GM12875 (cell line): Measurements from ENCODE around the gene LY86.
A peak's percentile ranks its signal among the peaks of the same experiment; 100 is the strongest.

Experiments
- H3K4me3 ChIP-seq: one replicate; pipeline ENCODE4 v1.5.1; 2011; ENCODE audit warnings: low read depth, low read length, control low read depth
- CTCF ChIP-seq: IDR thresholded peaks from 2 replicates; pipeline ENCODE4 v1.5.1; 2011; ENCODE audit warnings: low read depth, mild to moderate bottlenecking, control low read depth, inconsistent platforms, low read length, moderate library complexity, borderline replicate concordance; ENCODE audit not compliant: insufficient read depth

LY86 gene

GRCh38 chr6:6674872-6675271, 86.4 kb downstream of the LY86 start:
- no peak for TF ChIP-seq CTCF
- no peak overlapping the region for H3K4me3 ChIP-seq

- no peak overlapping the region for H3K4me3 ChIP-seq
- TF ChIP-seq CTCF: peak; percentile 81
These were observed 88.5 kb downstream of the LY86 start for GRCh38 chr6:6676910-6677441.

- H3K4me3 ChIP-seq: no peak overlapping the region
- no peak for TF ChIP-seq CTCF
These were observed 89.7 kb downstream of the LY86 start for GRCh38 chr6:6678185-6678671.

GRCh38 chr6:6678811-6679210, 90.3 kb downstream of the LY86 start:
- H3K4me3 ChIP-seq: no peak overlapping the region
- no peak for TF ChIP-seq CTCF

GRCh38 chr6:6679633-6680032, 91.1 kb downstream of the LY86 start:
- no peak overlapping the region for H3K4me3 ChIP-seq
- no peak for TF ChIP-seq CTCF

GRCh38 chr6:6680526-6680925, 92.0 kb downstream of the LY86 start:
- no peak overlapping the region for H3K4me3 ChIP-seq

More at GRCh38 chr6:6680526-6680925, 92.0 kb downstream of the LY86 start:
- no peak for TF ChIP-seq CTCF
